Endothelial cell of umbilical vein (primary cell): ENCODE measurements around the gene CNDP1. TPM values are rescaled to one million over a fixed set of nuclear protein-coding genes. Genes with fewer than 3 reads are reported as not detected.

Source experiments
- BruUV-seq: library from RNA; stranded (reverse); fragments of 400-500 nt; replicated peaks from 2 replicates; lab custom pipeline; 2021; lab: Mats Ljungman, UMichigan
- CTCF ChIA-PET: fragments of 300-600, 350-600 bp; sonication (Branson Sonifier 250); formaldehyde crosslinking; loops from one replicate; lab custom pipeline; 2021; ENCODE audit warnings: antibody characterized with exemption, inconsistent platforms; lab: Charles Lee
- POLR2A ChIA-PET: fragments of 300-600, 350-600 bp; sonication (Branson Sonifier 250); formaldehyde crosslinking; loops from one replicate; lab custom pipeline; 2021; ENCODE audit warnings: antibody characterized with exemption, inconsistent platforms; lab: Charles Lee
- DNase-seq: peaks from one replicate; pipeline ENCODE4 v3.0.0-alpha.2; 2011; ENCODE audit warnings: low read depth, low spot score
- FAIRE-seq: peaks from 2 replicates; lab custom pipeline; 2011; peaks lifted over from hg19 to GRCh38; lab: Jason Lieb, UNC
- H2AFZ ChIP-seq: 2 replicates; pipeline ENCODE4 v1.6.0; 2012; ENCODE audit warnings: low read depth, low read length, control low read depth, inconsistent platforms
- H3K27ac ChIP-seq: 2 replicates; pipeline ENCODE4 v1.5.1; 2011; ENCODE audit warnings: low read depth, mild to moderate bottlenecking, control low read depth, low read length, moderate library complexity; ENCODE audit not compliant: insufficient read depth
- H3K27me3 ChIP-seq, 2 experiments: 2 replicates each; pipeline versions ENCODE4 v1.6.0 to v1.6.1; 2011; ENCODE audit warnings: low read length in 2 of 2, mixed read lengths in 1 of 2; ENCODE audit not compliant: control insufficient read depth in 2 of 2, insufficient read depth in 2 of 2
- H3K36me3 ChIP-seq, 2 experiments: 2 replicates in 1 of 2; 3 replicates in 1 of 2; pipeline ENCODE4 v1.5.1; 2011; ENCODE audit warnings: low read length in 2 of 2, mild to moderate bottlenecking in 1 of 2, moderate library complexity in 1 of 2; ENCODE audit not compliant: control insufficient read depth in 2 of 2, insufficient read depth in 2 of 2; ENCODE audit errors: extremely low read depth in 1 of 2
- H3K4me1 ChIP-seq: 3 replicates; pipeline ENCODE4 v1.5.1; 2011; ENCODE audit warnings: mild to moderate bottlenecking, low read length; ENCODE audit not compliant: control insufficient read depth, insufficient read depth; ENCODE audit errors: extremely low read depth
- H3K4me2 ChIP-seq: 2 replicates; pipeline ENCODE4 v1.6.1; 2011; ENCODE audit warnings: low read length, control low read depth, mixed read lengths; ENCODE audit not compliant: insufficient read depth
- H3K4me3 ChIP-seq, 3 experiments: fragments of 200-600 bp in 1 of 3; sonication (generic), shearing (Covaris generic) in 1 of 3; replicated peaks in 1 of 3; 2 replicates each; pipeline ENCODE4 v1.5.1; 2011 to 2016; ENCODE audit warnings: control low read depth in 3 of 3, low read length in 3 of 3, mild to moderate bottlenecking in 2 of 3, inconsistent platforms in 1 of 3, low read depth in 1 of 3, moderate library complexity in 1 of 3; ENCODE audit not compliant: insufficient read depth in 1 of 3
- H3K79me2 ChIP-seq: 2 replicates; pipeline ENCODE4 v1.6.0; 2012; ENCODE audit warnings: low read length, inconsistent platforms; ENCODE audit not compliant: control insufficient read depth, insufficient read depth
- H3K9ac ChIP-seq: replicated peaks from 2 replicates; pipeline ENCODE3; 2011; ENCODE audit warnings: low read length, control low read depth; ENCODE audit not compliant: insufficient read depth; ENCODE audit errors: extremely low read depth
- H3K9me1 ChIP-seq: replicated peaks from 3 replicates; pipeline ENCODE4 v1.6.0; 2011; ENCODE audit warnings: mild to moderate bottlenecking, low read length; ENCODE audit not compliant: control insufficient read depth, insufficient read depth; ENCODE audit errors: extremely low read depth
- H3K9me3 ChIP-seq: replicated peaks from 2 replicates; pipeline ENCODE4 v1.5.1; 2012; ENCODE audit warnings: low read length, inconsistent platforms; ENCODE audit not compliant: control insufficient read depth, insufficient read depth
- H4K20me1 ChIP-seq: replicated peaks from 2 replicates; pipeline ENCODE3; 2011; ENCODE audit warnings: mild to moderate bottlenecking, low read length; ENCODE audit not compliant: control insufficient read depth, insufficient read depth; ENCODE audit errors: extremely low read depth
- EZH2 ChIP-seq: IDR thresholded peaks from 2 replicates; pipeline ENCODE4 v1.6.1; 2012; ENCODE audit warnings: borderline replicate concordance, low read depth, mild to moderate bottlenecking, moderate library complexity, low read length, inconsistent platforms; ENCODE audit not compliant: severe bottlenecking
- FOS ChIP-seq: IDR thresholded peaks from 2 replicates; pipeline ENCODE4 v1.6.1; 2011; ENCODE audit warnings: mild to moderate bottlenecking, low read length, moderate library complexity, borderline replicate concordance; ENCODE audit not compliant: insufficient read depth
- GATA2 ChIP-seq: IDR thresholded peaks from 2 replicates; pipeline ENCODE4 v1.7.0; 2011; ENCODE audit warnings: low read depth, mild to moderate bottlenecking, moderate library complexity, mixed read lengths, low read length; ENCODE audit not compliant: insufficient read length, insufficient read depth
- JUN ChIP-seq: IDR thresholded peaks from 2 replicates; pipeline ENCODE4 v1.6.1; 2011; ENCODE audit warnings: borderline replicate concordance, low read depth; ENCODE audit not compliant: insufficient read length, insufficient read depth
- MYC ChIP-seq: IDR thresholded peaks from one replicate; pipeline ENCODE4 v1.6.1; 2011; ENCODE audit warnings: mild to moderate bottlenecking, low read depth, low read length
- POLR2A ChIP-seq: IDR thresholded peaks from 2 replicates; pipeline ENCODE4 v1.6.1; 2012; ENCODE audit warnings: low read depth, mild to moderate bottlenecking, control low read depth, low read length
- POLR2AphosphoS5 ChIP-seq: IDR thresholded peaks from 2 replicates; pipeline ENCODE4 v1.6.1; 2012; ENCODE audit warnings: low read depth, mild to moderate bottlenecking, control low read depth, low read length, moderate library complexity; ENCODE audit not compliant: insufficient read depth
- dilution Hi-C: fragments of 300-500 bp; cut with MboI; formaldehyde crosslinking; loops from one replicate; pipeline ENCODE4 v1.15.0; 2019; ENCODE audit warnings: low sequenced_read_pairs; ENCODE audit not compliant: extremely low pct_ligation_motif_present
- intact Hi-C: fragments of 100-400 bp; cut with micrococcal nuclease; formaldehyde crosslinking; loops from one replicate; pipeline ENCODE4 v1.10.0; 2022
- polyA plus RNA-seq, 4 experiments: library from polyadenylated mRNA; depleted of rRNA in 3 of 4; stranded (reverse) in 3 of 4; unstranded in 1 of 4; fragments of >200 nt; gene quantifications; 2 replicates each; pipeline versions ENCODE4 v1.2.1 to v1.2.3, GENCODE V29; 2011 to 2012; ENCODE audit warnings: missing spikeins in 1 of 4
- total RNA-seq: library from RNA; stranded (reverse); gene quantifications from 2 replicates; pipeline ENCODE4 v1.2.3, GENCODE V29; 2021
- TF ChIP-seq, protein P1 (sequence below): IDR thresholded peaks from 2 replicates; pipeline ENCODE4 v1.6.1; 2011; ENCODE audit not compliant: insufficient read depth, insufficient read length
- TF ChIP-seq, protein P2 (sequence below), 2 donors: IDR thresholded peaks; 1 replicate in 1 of 2; 2 replicates in 1 of 2; pipeline ENCODE4 v1.5.1; 2011; ENCODE audit warnings: low read length in 2 of 2, mild to moderate bottlenecking in 2 of 2, moderate library complexity in 2 of 2, control low read depth in 1 of 2, inconsistent platforms in 1 of 2, low read depth in 1 of 2; ENCODE audit not compliant: insufficient read depth in 1 of 2; ENCODE audit errors: extremely low read depth in 1 of 2

Gene CNDP1
- total and polyA plus RNA-seq, 2 donors (not counting 3 experiments of a cell fraction or from before 2014, with no cell fraction given): not detected

DNA sequence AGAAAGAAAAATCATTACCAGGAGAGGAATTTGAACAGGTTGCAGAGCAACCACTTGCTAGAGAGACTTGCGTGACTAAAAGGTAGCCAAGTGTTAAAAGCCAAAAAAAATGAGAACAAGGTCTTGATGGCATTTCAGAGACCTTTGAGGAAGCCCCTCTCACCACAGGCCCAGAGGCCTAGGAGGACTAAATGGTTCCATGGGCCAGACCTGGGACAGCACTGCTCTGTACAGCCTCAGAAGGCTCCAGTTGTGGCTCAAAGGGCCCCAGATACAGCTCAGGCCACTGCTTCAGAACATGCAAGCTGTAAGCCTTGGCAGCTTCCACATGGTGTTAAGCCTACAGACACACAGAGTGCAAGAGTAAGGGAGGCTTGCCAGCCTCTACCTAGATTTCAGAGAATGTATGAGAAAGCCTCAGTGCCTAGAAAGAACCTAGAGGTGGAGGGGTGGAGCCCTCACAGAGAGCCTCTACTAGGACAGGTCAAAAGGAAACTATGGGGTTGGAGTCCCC is 15.3 kb downstream of the CNDP1 start:
- Histone ChIP-seq H4K20me1 (no peaks in the 10 kb centered on the region), H3K36me3 (no peaks in the 10 kb centered on the region), H3K9me3 (no peaks in the 10 kb centered on the region), H2AFZ (no peak overlapping the region), H3K4me1 (peaks cover 3% of the 10 kb centered on the region), H3K4me2 (no peak overlapping the region), H3K9ac (no peak overlapping the region), H3K27ac (no peak overlapping the region), H3K9me1 (no peaks in the 10 kb centered on the region), H3K79me2 (no peaks in the 10 kb centered on the region), H3K4me3 (no peak overlapping the region), H3K27me3 (peaks cover 0 to 4% of the 10 kb centered on the region in 2 experiments)
- DNase-seq: no peak
- no TSS peak for BruUV-seq
- FAIRE-seq: no peak
- intact Hi-C loops: no loop called here
- TF ChIP-seq GATA2: no peak
- no peak for TF ChIP-seq JUN
- TF ChIP-seq, protein P1, sequence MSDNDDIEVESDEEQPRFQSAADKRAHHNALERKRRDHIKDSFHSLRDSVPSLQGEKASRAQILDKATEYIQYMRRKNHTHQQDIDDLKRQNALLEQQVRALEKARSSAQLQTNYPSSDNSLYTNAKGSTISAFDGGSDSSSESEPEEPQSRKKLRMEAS: no peak
- no peak for TF ChIP-seq POLR2AphosphoS5
- TF ChIP-seq POLR2A: no peak
- TF ChIP-seq FOS: no peak
- TF ChIP-seq MYC: no peak
- TF ChIP-seq, protein P2, sequence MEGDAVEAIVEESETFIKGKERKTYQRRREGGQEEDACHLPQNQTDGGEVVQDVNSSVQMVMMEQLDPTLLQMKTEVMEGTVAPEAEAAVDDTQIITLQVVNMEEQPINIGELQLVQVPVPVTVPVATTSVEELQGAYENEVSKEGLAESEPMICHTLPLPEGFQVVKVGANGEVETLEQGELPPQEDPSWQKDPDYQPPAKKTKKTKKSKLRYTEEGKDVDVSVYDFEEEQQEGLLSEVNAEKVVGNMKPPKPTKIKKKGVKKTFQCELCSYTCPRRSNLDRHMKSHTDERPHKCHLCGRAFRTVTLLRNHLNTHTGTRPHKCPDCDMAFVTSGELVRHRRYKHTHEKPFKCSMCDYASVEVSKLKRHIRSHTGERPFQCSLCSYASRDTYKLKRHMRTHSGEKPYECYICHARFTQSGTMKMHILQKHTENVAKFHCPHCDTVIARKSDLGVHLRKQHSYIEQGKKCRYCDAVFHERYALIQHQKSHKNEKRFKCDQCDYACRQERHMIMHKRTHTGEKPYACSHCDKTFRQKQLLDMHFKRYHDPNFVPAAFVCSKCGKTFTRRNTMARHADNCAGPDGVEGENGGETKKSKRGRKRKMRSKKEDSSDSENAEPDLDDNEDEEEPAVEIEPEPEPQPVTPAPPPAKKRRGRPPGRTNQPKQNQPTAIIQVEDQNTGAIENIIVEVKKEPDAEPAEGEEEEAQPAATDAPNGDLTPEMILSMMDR (IDR thresholded peaks at IDR 0.05; ENCODE audit: extremely low read depth in 1 of 2, insufficient read depth in 1 of 2, low read depth in 1 of 2, low read length in 2 of 2): no peak
- no peak for TF ChIP-seq EZH2
- dilution Hi-C loops: no loop called here
- POLR2A ChIA-PET: no interaction called here
- CTCF ChIA-PET: interaction anchor here (0.8 kb wide), 1 partner anchor 196 kb away, joined by 3 read pairs; no protein-coding TSS in a partner anchor
